ENCODE data around the gene AFAP1L1. TPM values are rescaled to one million over a fixed set of nuclear protein-coding genes. Genes with fewer than 3 reads are reported as not detected.
"Not testable (repeated sequence)": the region's sequence is repeated elsewhere in the genome, so short reads cannot be mapped to it uniquely, and the experiment has no call there.

AFAP1L1 gene
- total and polyA plus RNA-seq, 2 of the 13 experiments (the other 11 are each of a cell fraction or from before 2014, with no cell fraction given): 0.38 to 1.0 TPM

GRCh38 chr5:149389552-149390495, 118.2 kb downstream of the AFAP1L1 start (continued):
- TF ChIP-seq SMYD3 (CRISPR knock-in tag; IDR thresholded peaks at IDR 0.05) (no peak), NFIC (IDR thresholded peaks at IDR 0.05; ENCODE audit: low read length) (no peak), IRF9 (CRISPR knock-in tag; IDR thresholded peaks at IDR 0.05; ENCODE audit: borderline replicate concordance) (no peak)

DNA sequence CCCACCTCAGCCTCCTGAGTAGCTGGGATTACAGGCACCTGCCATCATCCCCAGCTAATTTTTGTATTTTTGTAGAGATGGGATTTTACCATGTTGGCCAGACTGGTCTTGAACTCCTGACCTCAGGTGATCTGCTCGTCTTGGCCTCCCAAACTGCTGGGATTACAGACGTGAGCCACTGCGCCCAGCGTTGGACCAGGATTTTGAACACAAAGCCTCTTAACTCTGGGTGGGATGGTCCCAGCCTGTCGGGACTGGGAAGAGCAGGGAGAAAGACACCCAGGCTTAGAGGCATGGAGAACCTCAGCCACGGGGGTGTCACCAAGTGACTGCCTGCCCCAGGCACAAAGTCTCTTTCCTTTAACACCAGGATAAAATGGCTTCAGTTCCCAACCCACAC, 119.4 kb downstream of the AFAP1L1 start:
- BruUV-seq (replicated peaks); POLR2A ChIA-PET; H3K27me3 ChIP-seq (ENCODE audit: control insufficient read depth in 1 of 2, insufficient read depth in 2 of 2, low read length in 2 of 2); H3K9me3 ChIP-seq (ENCODE audit: low read length); H3K36me3 ChIP-seq (replicated peaks in 1 of 2; ENCODE audit: control insufficient read depth in 1 of 2, insufficient read depth in 2 of 2, low read length in 2 of 2); H3K27ac ChIP-seq (ENCODE audit: extremely low read length, insufficient read depth, low read length); H2AFZ ChIP-seq (ENCODE audit: low read length); DNase-seq (ENCODE audit: low spot score); H4K20me1 ChIP-seq (ENCODE audit: insufficient read depth, low read length); CTCF ChIA-PET (ENCODE audit: low intra/inter-chr PET ratio, low total read pairs); H3K79me2 ChIP-seq (ENCODE audit: insufficient read depth, low read length); ATAC-seq; H3K9ac ChIP-seq (ENCODE audit: insufficient read depth, low read depth, low read length); FAIRE-seq; H3K4me3 ChIP-seq (replicated peaks in 1 of 3; ENCODE audit: insufficient read depth in 1 of 3, low read depth in 2 of 3, low read length in 3 of 3); in situ Hi-C loops (cut with HindIII; ENCODE audit: extremely low pct_ligation_motif_present, low pct_unique_long_range_greater_than_20kb); H3K4me2 ChIP-seq (ENCODE audit: low read depth, low read length); intact Hi-C loops (cut with micrococcal nuclease; ENCODE audit: unreplicated experiment): not testable (repeated sequence)
- 25% methylated on average over 4 of the region's 6 CpGs for WGBS (ENCODE audit: low lambda C conversion rate)
- H3K4me1 ChIP-seq (ENCODE audit: insufficient read depth, low read length): peaks cover 19% of the 10 kb centered on the region

Other genes starting within 250 kb of the AFAP1L1 start
- 0.71 and 0.94 TPM in 2 replicates for gene SH3TC2, start 208.8 kb upstream of the AFAP1L1 start, total RNA-seq (2016; rRNA removed; fragmentation: Illumina TruSeq; extraction: Trizol)
- gene SH3TC2, start 208.8 kb upstream of the AFAP1L1 start, polyA plus RNA-seq (2011; rRNA removed): 0.27 and 0.34 TPM in 2 replicates
- 0.53 and 0.67 TPM in 2 replicates for gene ABLIM3, start 130.4 kb upstream of the AFAP1L1 start, total RNA-seq (2016; rRNA removed; fragmentation: Illumina TruSeq; extraction: Trizol)
- gene ABLIM3, start 130.4 kb upstream of the AFAP1L1 start, polyA plus RNA-seq (2011; rRNA removed): 6.3 and 9.7 TPM in 2 replicates
- gene GRPEL2, start 73.6 kb downstream of the AFAP1L1 start, total RNA-seq (2016; rRNA removed; fragmentation: Illumina TruSeq; extraction: Trizol): 16.6 and 28.4 TPM in 2 replicates
- 9.3 and 13.1 TPM in 2 replicates for gene GRPEL2, start 73.6 kb downstream of the AFAP1L1 start, polyA plus RNA-seq (2011; rRNA removed)
- 0.24 and 1.00 TPM in 2 replicates for gene PCYOX1L, start 86.2 kb downstream of the AFAP1L1 start, total RNA-seq (2016; rRNA removed; fragmentation: Illumina TruSeq; extraction: Trizol)
- 3.7 and 5.6 TPM in 2 replicates for gene PCYOX1L, start 86.2 kb downstream of the AFAP1L1 start, polyA plus RNA-seq (2011; rRNA removed)
- gene IL17B, start 107.4 kb downstream of the AFAP1L1 start, total RNA-seq (2016; rRNA removed; fragmentation: Illumina TruSeq; extraction: Trizol): 0.29 and 0.32 TPM in 2 replicates
- gene IL17B, start 107.4 kb downstream of the AFAP1L1 start, polyA plus RNA-seq (2011; rRNA removed): 2.6 and 5.0 TPM in 2 replicates

Measured in HepG2 (cell line).